Mononuclear cell (primary cell): Measurements from ENCODE around the gene PHF19. TPM values are rescaled to one million over a fixed set of nuclear protein-coding genes. Genes with fewer than 3 reads are reported as not detected.

Source experiments
- H3K27me3 ChIP-seq: 2 replicates; pipeline ENCODE4 v1.6.0; 2011; ENCODE audit warnings: low read length, control low read depth; ENCODE audit not compliant: insufficient read depth
- H3K4me1 ChIP-seq: 2 replicates; pipeline ENCODE4 v1.5.1; 2011; ENCODE audit warnings: mild to moderate bottlenecking, low read length, control low read depth; ENCODE audit not compliant: insufficient read depth
- H3K4me3 ChIP-seq: 2 replicates; pipeline ENCODE4 v1.5.1; 2011; ENCODE audit warnings: mild to moderate bottlenecking, low read length, moderate library complexity
- H3K9me3 ChIP-seq: 2 replicates; pipeline ENCODE4 v1.5.1; 2011; ENCODE audit warnings: low read depth, mild to moderate bottlenecking, control low read depth, low read length
- total RNA-seq: library from RNA; depleted of rRNA; stranded (reverse); fragments of >200 nt; gene quantifications from one replicate; pipeline ENCODE4 v1.2.3, GENCODE V29; 2012

The PHF19 gene
- total RNA-seq, 1 donor: 31.6 TPM

- Histone ChIP-seq H3K27me3 (no peaks in the 10 kb centered on the region), H3K4me3 (no peak overlapping the region), H3K9me3 (no peaks in the 10 kb centered on the region), H3K4me1 (peaks cover 55% of the 10 kb centered on the region)
Measured at GRCh38 chr9:120902569-120903535, 25.9 kb upstream of the PHF19 start.

- no peaks in the 10 kb centered on the region for H3K9me3 ChIP-seq
- no peak overlapping the region for H3K4me3 ChIP-seq
- peaks cover 59% of the 10 kb centered on the region for H3K4me1 ChIP-seq
- no peaks in the 10 kb centered on the region for H3K27me3 ChIP-seq
Measured at GRCh38 chr9:120901755-120902568, 25.0 kb upstream of the PHF19 start.

GRCh38 chr9:120900824-120901223, 23.8 kb upstream of the PHF19 start:
- Histone ChIP-seq H3K27me3 (no peaks in the 10 kb centered on the region), H3K4me3 (no peak overlapping the region), H3K4me1 (peaks cover 53% of the 10 kb centered on the region), H3K9me3 (no peaks in the 10 kb centered on the region)

GRCh38 chr9:120899490-120900068, 22.6 kb upstream of the PHF19 start:
- no peaks in the 10 kb centered on the region for H3K27me3 ChIP-seq
- no peaks in the 10 kb centered on the region for H3K9me3 ChIP-seq
- no peak overlapping the region for H3K4me3 ChIP-seq
- peaks cover 40% of the 10 kb centered on the region for H3K4me1 ChIP-seq

GRCh38 chr9:120898396-120898795, 21.4 kb upstream of the PHF19 start:
- H3K9me3 ChIP-seq: no peaks in the 10 kb centered on the region
- H3K4me3 ChIP-seq: no peak overlapping the region
- H3K4me1 ChIP-seq: peaks cover 38% of the 10 kb centered on the region
- H3K27me3 ChIP-seq: no peaks in the 10 kb centered on the region

- Histone ChIP-seq H3K4me3 (no peak overlapping the region), H3K4me1 (peaks cover 43% of the 10 kb centered on the region), H3K9me3 (no peaks in the 10 kb centered on the region), H3K27me3 (no peaks in the 10 kb centered on the region)
Measured at GRCh38 chr9:120895951-120896350, 19.0 kb upstream of the PHF19 start.

- Histone ChIP-seq H3K27me3 (no peaks in the 10 kb centered on the region), H3K9me3 (no peaks in the 10 kb centered on the region), H3K4me1 (peaks cover 57% of the 10 kb centered on the region), H3K4me3 (no peak overlapping the region)
Measured at GRCh38 chr9:120894321-120895148, 17.5 kb upstream of the PHF19 start.

GRCh38 chr9:120893611-120894307, 16.8 kb upstream of the PHF19 start:
- Histone ChIP-seq H3K4me1 (peaks cover 64% of the 10 kb centered on the region), H3K27me3 (no peaks in the 10 kb centered on the region), H3K9me3 (no peaks in the 10 kb centered on the region), H3K4me3 (no peak overlapping the region)

- Histone ChIP-seq H3K4me3 (no peak overlapping the region), H3K27me3 (no peaks in the 10 kb centered on the region), H3K4me1 (peaks cover 64% of the 10 kb centered on the region), H3K9me3 (no peaks in the 10 kb centered on the region)
Measured at GRCh38 chr9:120892748-120893610, 16.0 kb upstream of the PHF19 start.

- H3K27me3 ChIP-seq: no peaks in the 10 kb centered on the region
- no peak overlapping the region for H3K4me3 ChIP-seq
- peaks cover 61% of the 10 kb centered on the region for H3K4me1 ChIP-seq
- H3K9me3 ChIP-seq: no peaks in the 10 kb centered on the region
Measured at GRCh38 chr9:120891884-120892747, 15.1 kb upstream of the PHF19 start.

GRCh38 chr9:120891245-120891883, 14.4 kb upstream of the PHF19 start:
- H3K27me3 ChIP-seq: no peaks in the 10 kb centered on the region
- H3K4me3 ChIP-seq: no peak overlapping the region
- H3K9me3 ChIP-seq: no peaks in the 10 kb centered on the region
- peaks cover 55% of the 10 kb centered on the region for H3K4me1 ChIP-seq
